H1 (cell line): ENCODE results near the gene CIBAR2.

Experiments used
- ATF2 ChIP-seq: IDR thresholded peaks from 2 replicates; pipeline ENCODE4 v1.6.1; 2012; ENCODE audit warnings: low read length, inconsistent platforms
- CHD2 ChIP-seq: IDR thresholded peaks from 2 replicates; pipeline ENCODE4 v1.6.1; 2012; ENCODE audit warnings: low read length, improper control_type of control experiment
- CTCF ChIP-seq, 3 experiments: IDR thresholded peaks; 1 replicate in 2 of 3; 2 replicates in 1 of 3; pipeline versions ENCODE4 v1.5.1 to v1.6.1; 2011; ENCODE audit warnings: low read length in 3 of 3, mild to moderate bottlenecking in 3 of 3, inconsistent platforms in 2 of 3, low read depth in 1 of 3, moderate library complexity in 1 of 3; ENCODE audit not compliant: insufficient read depth in 1 of 3; ENCODE audit errors: control extremely low read depth in 1 of 3
- EGR1 ChIP-seq: IDR thresholded peaks from 2 replicates; pipeline ENCODE4 v1.6.1; 2011; ENCODE audit warnings: low read depth, low read length, borderline replicate concordance
- JUND ChIP-seq: IDR thresholded peaks from 2 replicates; pipeline ENCODE4 v1.6.1; 2011; ENCODE audit warnings: mild to moderate bottlenecking, improper control_type of control experiment, low read length
- NANOG ChIP-seq: IDR thresholded peaks from 2 replicates; pipeline ENCODE4 v1.6.1; 2011; ENCODE audit warnings: low read length, low read depth, mild to moderate bottlenecking, inconsistent platforms; ENCODE audit not compliant: insufficient read depth, poor library complexity, severe bottlenecking
- POLR2A ChIP-seq, 2 experiments: IDR thresholded peaks; 1 replicate in 1 of 2; 2 replicates in 1 of 2; pipeline ENCODE4 v1.6.1; 2011; ENCODE audit warnings: low read depth in 2 of 2, low read length in 2 of 2, mild to moderate bottlenecking in 2 of 2; ENCODE audit errors: control extremely low read depth in 1 of 2
- POLR2AphosphoS5 ChIP-seq: IDR thresholded peaks from 2 replicates; pipeline ENCODE4 v1.6.1; 2011; ENCODE audit warnings: low read depth, low read length
- RAD21 ChIP-seq, 2 experiments: IDR thresholded peaks in 1 of 2; conservative IDR thresholded peaks in 1 of 2; 2 replicates each; pipeline ENCODE4 v1.6.1; 2011; ENCODE audit warnings: low read depth in 2 of 2, low read length in 2 of 2, improper control_type of control experiment in 1 of 2, inconsistent platforms in 1 of 2, mild to moderate bottlenecking in 1 of 2, moderate library complexity in 1 of 2
- SP1 ChIP-seq: IDR thresholded peaks from 2 replicates; pipeline ENCODE4 v1.6.1; 2011; ENCODE audit warnings: low read depth, low read length
- SUZ12 ChIP-seq: fragments of 200-600 bp; sonication (generic); IDR thresholded peaks from 2 replicates; pipeline ENCODE4 v1.6.1; 2012; ENCODE audit warnings: mild to moderate bottlenecking, inconsistent platforms, low read length, moderate library complexity, mixed read lengths
- YY1 ChIP-seq: IDR thresholded peaks from 2 replicates; pipeline ENCODE4 v1.6.1; 2011; ENCODE audit warnings: low read depth, mild to moderate bottlenecking, low read length

- TF ChIP-seq POLR2AphosphoS5: no peak
- TF ChIP-seq CTCF (IDR thresholded peaks at IDR 0.05; ENCODE audit: control extremely low read depth in 1 of 3, insufficient read depth in 1 of 3, low read depth in 1 of 3, low read length in 3 of 3): no peak
- no peak for TF ChIP-seq JUND
- TF ChIP-seq SUZ12: no peak
- no peak for TF ChIP-seq CHD2
- TF ChIP-seq EGR1: no peak
- TF ChIP-seq RAD21 (IDR thresholded peaks at IDR 0.05 in 1 of 2, conservative IDR thresholded peaks at IDR 0.05 in 1 of 2; ENCODE audit: low read depth in 2 of 2, low read length in 2 of 2): no peak
- no peak for TF ChIP-seq NANOG
- TF ChIP-seq POLR2A (IDR thresholded peaks at IDR 0.05; ENCODE audit: control extremely low read depth in 1 of 2, low read depth in 2 of 2, low read length in 2 of 2): no peak
- no peak for TF ChIP-seq ATF2
- TF ChIP-seq YY1: no peak
- TF ChIP-seq SP1: no peak
Measured at GRCh38 chr16:85094812-85095211, 17.5 kb downstream of the CIBAR2 start.
